Activated CD8-positive, alpha-beta memory T cell treated with anti-CD3 and anti-CD28 coated beads for 1 hour (primary cell): ENCODE data around the gene STX5.
"Not testable (repeated sequence)": the region's sequence is repeated elsewhere in the genome, so short reads cannot be mapped to it uniquely, and the experiment has no call there.

ENCODE experiments used
- DNase-seq, 2 donors: peaks; one replicate each; pipeline ENCODE4 v3.0.0-alpha.2; 2020; ENCODE audit warnings: low read depth in 1 of 2; ENCODE audit errors: extremely low read depth in 1 of 2

Gene STX5

GRCh38 chr11:62788991-62789390, 42.9 kb downstream of the STX5 start:
- DNase-seq = no peak

DNA sequence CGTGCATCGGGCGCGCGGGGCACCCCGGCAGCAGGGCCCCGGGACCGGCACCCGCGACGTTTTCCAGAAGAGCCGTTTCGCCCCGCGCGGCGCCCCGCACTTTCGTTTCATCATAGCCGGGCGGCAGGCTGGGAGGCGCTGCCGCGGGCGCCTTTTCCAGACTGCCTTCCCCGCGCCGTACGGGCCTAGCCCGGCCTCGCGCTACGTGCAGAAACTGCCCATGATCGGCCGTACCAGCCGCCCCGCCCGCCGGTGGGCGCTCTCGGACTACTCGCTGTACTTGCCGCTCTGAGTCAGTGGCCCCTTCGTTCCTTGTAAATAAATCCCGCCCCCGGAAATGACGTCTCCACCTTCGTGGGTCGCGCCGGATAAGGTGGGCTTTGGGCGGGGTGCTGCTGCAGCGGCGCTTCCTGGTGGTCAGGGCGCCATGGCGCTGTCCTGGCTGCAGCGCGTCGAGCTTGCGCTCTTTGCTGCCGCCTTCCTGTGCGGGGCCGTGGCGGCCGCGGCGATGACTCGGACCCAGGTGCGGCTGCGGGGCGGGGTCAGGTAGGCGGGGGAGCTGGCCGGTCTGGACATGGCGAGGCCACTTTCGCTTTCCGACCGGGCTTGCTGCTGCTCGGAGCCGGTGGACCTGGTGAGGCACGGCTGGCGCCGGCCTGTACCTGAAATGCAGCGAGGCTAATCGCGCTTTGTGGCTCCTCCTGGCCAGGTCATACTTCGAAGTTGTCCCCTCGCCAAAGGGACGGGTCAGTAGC, 44.7 kb downstream of the STX5 start, which contains the start of gene TMEM179B:
Gene TMEM179B, plus strand, starts transcription at position 398 of the 755 bp plus-strand sequence. Its CDS starts 30 bp downstream, at position 428.
- peak; percentile 98 for DNase-seq

GRCh38 chr11:62786318-62787004, 45.4 kb downstream of the STX5 start:
- peak; percentile 53 to 77 for DNase-seq

GRCh38 chr11:62782753-62783152, 49.1 kb downstream of the STX5 start:
- no peak for DNase-seq

- DNase-seq = no peak
Measured at GRCh38 chr11:62778441-62778840, 53.4 kb downstream of the STX5 start.

DNA sequence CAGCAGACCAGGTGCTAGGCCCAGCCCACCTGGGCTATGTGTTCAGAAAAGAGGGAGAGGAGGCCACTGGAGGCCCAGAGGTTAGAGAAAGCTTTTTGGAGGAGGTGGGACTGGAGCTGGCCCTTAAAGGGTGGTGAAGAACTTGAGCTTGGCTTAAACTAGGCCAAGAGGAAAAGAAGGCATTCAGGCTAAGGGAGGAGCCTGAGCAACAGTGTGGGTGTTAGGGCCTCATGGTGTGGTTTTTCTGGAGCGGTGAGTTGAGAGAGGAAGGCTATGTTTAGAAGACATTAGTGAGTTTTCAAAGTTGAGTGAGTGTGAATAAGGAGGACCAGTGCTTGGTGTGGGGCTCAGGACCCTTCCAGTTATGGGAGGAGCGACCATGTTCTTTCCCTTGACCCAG, 54.5 kb downstream of the STX5 start:
- DNase-seq = no peak

GRCh38 chr11:62775646-62776045, 56.2 kb downstream of the STX5 start:
- DNase-seq = no peak

DNA sequence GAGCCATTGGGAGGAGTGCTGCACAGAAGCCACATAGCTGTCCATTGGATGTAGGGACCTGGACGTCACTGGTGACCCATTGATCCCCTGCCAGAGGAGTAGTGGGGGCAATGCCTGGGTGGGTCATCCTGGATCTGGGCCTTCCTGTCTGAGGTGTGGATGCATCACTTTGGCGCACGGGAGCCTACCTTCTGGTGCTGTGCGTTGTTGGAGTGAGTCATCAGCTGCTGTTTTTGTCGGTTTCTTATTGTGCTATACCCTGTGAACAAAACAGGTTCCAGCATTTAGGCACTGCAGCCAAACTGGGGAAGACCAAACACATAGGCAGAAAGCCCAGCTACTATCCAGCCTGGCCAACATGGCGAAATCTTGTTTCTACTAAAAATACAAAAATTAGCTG, 57.4 kb downstream of the STX5 start:
- no peak for DNase-seq

- DNase-seq = peak; percentile 70 to 80
Measured at GRCh38 chr11:62771144-62772021, 60.5 kb downstream of the STX5 start, which contains the start of gene TAF6L. TAF6L (plus strand) TSS chr11:62771396; CDS start chr11:62775784, 4,388 bp downstream.

GRCh38 chr11:62770778-62771143, 61.1 kb downstream of the STX5 start:
- DNase-seq = no peak

DNA sequence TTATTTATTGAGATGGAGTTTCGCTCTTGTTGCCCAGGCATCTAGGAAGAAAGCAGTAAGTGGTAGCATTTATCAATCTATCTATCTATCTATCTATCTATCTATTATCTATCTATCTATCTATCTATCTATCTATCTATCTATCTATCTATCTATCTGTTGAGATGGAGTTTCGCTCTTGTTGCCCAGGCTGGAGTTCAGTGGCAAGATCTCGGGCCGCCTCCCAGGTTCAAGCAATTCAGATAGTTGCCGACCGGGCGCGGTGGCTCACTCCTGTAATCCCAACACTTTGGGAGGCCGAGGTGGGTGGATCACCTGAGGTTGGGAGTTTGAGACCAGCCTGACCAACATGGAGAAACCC, 71.0 kb downstream of the STX5 start:
- DNase-seq = not testable (repeated sequence)

GRCh38 chr11:62757846-62758788, 73.7 kb downstream of the STX5 start:
- DNase-seq = no peak
